Heart right ventricle (tissue), 16 donors: Measurements from ENCODE around the gene HIC2. TPM values are rescaled to one million over a fixed set of nuclear protein-coding genes. Genes with fewer than 3 reads are reported as not detected.

Source experiments
- ATAC-seq, 8 donors: fragments of 200-7000 bp; cut with Tn5 transposase; one replicate each; pipeline ENCODE4 v1.9.1; 2020; ENCODE audit warnings: mild to moderate bottlenecking in 8 of 8, moderate library complexity in 8 of 8, moderate number of reproducible peaks in 1 of 8
- DNase-seq, 2 donors: peaks; one replicate each; pipeline ENCODE4 v3.0.0-alpha.2; 2020
- H3K27ac ChIP-seq, 10 donors: fragments of 200-600 bp; sonication (generic) in 2 of 10; one replicate each; pipeline versions ENCODE4 v1.5.0 to v1.8.0; 2020 to 2022; ENCODE audit warnings: mild to moderate bottlenecking in 3 of 10
- H3K27me3 ChIP-seq, 7 donors: fragments of 200-600 bp; one replicate each; pipeline ENCODE4 v1.8.0; 2021 to 2022; ENCODE audit warnings: mild to moderate bottlenecking in 2 of 7
- H3K36me3 ChIP-seq, 9 donors: fragments of 200-600 bp; sonication (generic) in 1 of 9; one replicate each; pipeline versions ENCODE4 v1.5.0 to v1.8.0; 2020 to 2022; ENCODE audit warnings: mild to moderate bottlenecking in 2 of 9
- H3K4me1 ChIP-seq, 9 donors: fragments of 200-600 bp; sonication (generic) in 1 of 9; one replicate each; pipeline versions ENCODE4 v1.5.0 to v1.8.0; 2020 to 2022; ENCODE audit warnings: mild to moderate bottlenecking in 4 of 9
- H3K4me3 ChIP-seq, 10 donors: fragments of 200-600 bp; sonication (generic) in 2 of 10; one replicate each; pipeline versions ENCODE4 v1.5.0 to v1.8.0; 2020 to 2022; ENCODE audit warnings: mild to moderate bottlenecking in 7 of 10, moderate library complexity in 2 of 10
- H3K9me3 ChIP-seq, 11 donors: fragments of 200-600 bp in 10 of 11; sonication (generic) in 2 of 11; one replicate each; pipeline versions ENCODE4 v1.5.0 to v1.8.0; 2013 to 2022; ENCODE audit warnings: mild to moderate bottlenecking in 2 of 11, control low read depth in 1 of 11, moderate library complexity in 1 of 11
- CTCF ChIP-seq, 9 donors: fragments of 200-600 bp; sonication (generic) in 2 of 9; IDR thresholded peaks; one replicate each; pipeline versions ENCODE4 v1.5.0 to v1.8.0; 2021 to 2022; ENCODE audit warnings: antibody characterized with exemption in 9 of 9, mild to moderate bottlenecking in 5 of 9, moderate library complexity in 1 of 9
- WGBS, 2 donors: extraction: QIAGEN DNeasy Blood & Tissue Kit; methylation state at CpG; one replicate each; pipeline ENCODE4 v1.1.7; 2013; ENCODE audit warnings: inconsistent platforms in 1 of 2; 5-methylcytosine and 5-hydroxymethylcytosine counted together
- intact Hi-C, 10 donors: fragments of 100-400 bp; cut with DNase I; formaldehyde crosslinking; loops; one replicate each; pipeline versions ENCODE4 v1.11.1 to v1.14.2; 2022
- polyA plus RNA-seq, 2 donors: library from polyadenylated mRNA; stranded (reverse); fragments of 200-250 nt; gene quantifications; one replicate each; pipeline ENCODE4 v1.2.3, GENCODE V29; 2013
- total RNA-seq, 10 donors: library from RNA; stranded (reverse); fragmentation: NEBNext Ultra II Directional in 3 of 10; extraction: Animal tissue kit (Norgen Biotek cat#: 25700) in 3 of 10; gene quantifications; one replicate each; pipeline versions ENCODE4 v1.2.1 to v1.2.4, GENCODE V29; 2021 to 2023
- donor health status: Arrhythmogenic right ventricular cardiomyopathy.
- donor health status: ischemic (EF 13 %, LVEDD 7.1; RV severe dilation, severe dysfunction).
- donor health status: healthy with polysubstance abuse.
- donor health status: DM: no; HTN: yes; CAD: no.
- donor health status: DM: no; HTN: no; CAD: no.
- donor health status: ischemic (EF 25% LVEDD 6.9; RV normal size, moderate dysfunction).
- donor health status: ischemic (EF 25% LVEDD 5.7; RV mildly dilated, moderate dysfunction).
- donor health status: healthy.
- donor health status: DM: yes; HTN: yes; CAD: no.
- donor health status: Ischemic cardiomyopathy.
- donor health status: ischemic (EF 35%, LVEDD 5.7; RV mildly dilated, moderate dysfunction).
- donor health status: nonischemic (EF 11% LVEDD 7.7; RV severe dilation, severe dysfunction).
- donor health status: DM: yes; HTN: yes; CAD: no.
- donor health status: PGD.
- donor health status: ischemic (EF 29% LVEDD 5.4; RV normal size, mild dysfunction).
- donor health status: nonischemic (EF 23%, LVEDD 6.1; RV moderate dilation, normal function).

Gene HIC2
- total and polyA plus RNA-seq, 12 donors = 0.65 to 2.4 (median 1.8) TPM

GRCh38 chr22:21443735-21444421 lies 26.7 kb downstream of the HIC2 start:
- WGBS, 2 donors = 90% methylated on average over 16 of the region's 16 CpGs
- no peak for TF ChIP-seq CTCF (IDR thresholded peaks at IDR 0.05)

GRCh38 chr22:21444701-21445436 lies 27.7 kb downstream of the HIC2 start:
- peaks cover 0 to 46% (median 14%) of the 10 kb centered on the region in 9 donors for H3K36me3 ChIP-seq
- no peaks in the 10 kb centered on the region for H3K9me3 ChIP-seq
- WGBS, 2 donors = 92% methylated on average over 35 of the region's 35 CpGs
- H3K27me3 ChIP-seq = no peaks in the 10 kb centered on the region
- DNase-seq = peak; percentile 1 to 5
- intact Hi-C loops = no loop called here
- H3K4me1 ChIP-seq = peaks cover 0 to 12% (median 0%) of the 10 kb centered on the region in 9 donors
- TF ChIP-seq CTCF (IDR thresholded peaks at IDR 0.05) = no peak
- no peak for ATAC-seq
- no peak overlapping the region for H3K4me3 ChIP-seq
- H3K27ac ChIP-seq = no peak overlapping the region

More at GRCh38 chr22:21443735-21444421, 26.7 kb downstream of the HIC2 start:
- no peaks in the 10 kb centered on the region for H3K9me3 ChIP-seq
- H3K27ac ChIP-seq = no peak overlapping the region
- DNase-seq = peak; percentile 2 to 8
- no peak overlapping the region for H3K4me3 ChIP-seq
- no peak for ATAC-seq
- H3K27me3 ChIP-seq = no peaks in the 10 kb centered on the region
- intact Hi-C loops = no loop called here
- H3K4me1 ChIP-seq = peaks cover 0 to 12% (median 0%) of the 10 kb centered on the region in 9 donors
- peaks cover 0 to 46% (median 14%) of the 10 kb centered on the region in 9 donors for H3K36me3 ChIP-seq

GRCh38 chr22:21445437-21446127 lies 28.4 kb downstream of the HIC2 start:
- 95% methylated on average over 26 to 27 of the region's 27 CpGs for WGBS, 2 donors
- intact Hi-C loops = no loop called here
- Histone ChIP-seq H3K27ac (no peak overlapping the region), H3K9me3 (no peaks in the 10 kb centered on the region), H3K27me3 (no peaks in the 10 kb centered on the region), H3K36me3 (peaks cover 0 to 46% (median 14%) of the 10 kb centered on the region in 9 donors), H3K4me3 (no peak overlapping the region), H3K4me1 (peaks cover 0 to 12% (median 0%) of the 10 kb centered on the region in 9 donors)
- TF ChIP-seq CTCF (IDR thresholded peaks at IDR 0.05) = no peak
- DNase-seq (peak; percentile 3 to 10), ATAC-seq (no peak)

GRCh38 chr22:21446128-21446826 lies 29.1 kb downstream of the HIC2 start:
- Histone ChIP-seq H3K27ac (no peak overlapping the region), H3K4me3 (no peak overlapping the region), H3K9me3 (no peaks in the 10 kb centered on the region), H3K36me3 (peaks cover 0 to 46% (median 14%) of the 10 kb centered on the region in 9 donors), H3K27me3 (no peaks in the 10 kb centered on the region), H3K4me1 (peaks cover 0 to 12% (median 0%) of the 10 kb centered on the region in 9 donors)
- no peak for TF ChIP-seq CTCF (IDR thresholded peaks at IDR 0.05)
- ATAC-seq (no peak), DNase-seq (peak in 1 of 2 donors; percentile 0)
- intact Hi-C loops = no loop called here
- WGBS, 2 donors = 95 to 96% methylated on average over 49 of the region's 49 CpGs
